ENCODE measurements around the gene TMIGD1. TPM values are rescaled to one million over a fixed set of nuclear protein-coding genes. Genes with fewer than 3 reads are reported as not detected.

Gene TMIGD1
- total and polyA plus RNA-seq, 2 of the 13 experiments (the other 11 are each of a cell fraction or from before 2014, with no cell fraction given) = not detected

DNA sequence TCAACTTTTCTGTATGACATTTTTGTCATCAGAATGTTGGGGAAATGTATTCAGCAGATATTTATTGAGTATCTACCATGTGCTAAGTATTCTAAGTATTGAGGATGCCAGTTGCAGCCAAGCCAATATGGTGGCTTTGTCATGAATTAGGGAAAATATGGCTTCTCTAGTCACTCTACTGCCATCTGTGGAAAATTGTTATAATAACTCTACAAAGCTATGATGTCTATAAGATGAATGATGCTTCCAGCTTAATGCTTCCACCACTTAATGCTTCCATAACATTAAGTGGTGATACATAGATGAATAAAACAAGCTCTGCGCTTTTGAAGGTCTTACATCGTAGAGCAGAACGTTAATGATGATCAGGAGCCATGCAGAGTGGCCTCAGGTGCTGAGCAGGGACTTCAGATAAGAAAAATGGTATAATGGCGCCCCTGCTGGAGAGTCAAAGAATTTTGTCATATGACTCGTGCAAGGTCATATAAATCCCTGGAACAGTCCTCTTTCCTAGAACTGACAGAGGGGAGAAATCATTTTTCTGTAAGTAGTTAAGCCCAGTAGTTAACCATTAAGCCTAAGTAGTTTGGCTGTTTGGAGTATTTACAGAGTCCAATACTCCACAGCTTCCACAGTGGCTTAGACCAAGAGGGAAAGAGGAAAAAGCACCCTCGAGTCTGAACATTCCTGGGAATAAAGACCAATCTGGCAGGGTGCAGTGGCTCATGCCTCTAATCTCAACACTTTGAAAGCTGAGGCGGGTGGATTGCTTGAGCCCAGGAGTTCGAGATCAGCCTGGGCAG, 2.7 kb upstream of the TMIGD1 start (continued):
- TF ChIP-seq TBP (CRISPR knock-in tag; IDR thresholded peaks at IDR 0.05) (no peak), PRMT3 (CRISPR knock-in tag; IDR thresholded peaks at IDR 0.05; ENCODE audit: borderline replicate concordance, low read depth) (no peak), ZNF468 (CRISPR knock-in tag; IDR thresholded peaks at IDR 0.05) (no peak), CC2D1A (CRISPR knock-in tag; IDR thresholded peaks at IDR 0.05) (no peak), MAZ (IDR thresholded peaks at IDR 0.05; ENCODE audit: borderline replicate concordance, low read depth, low read length) (no peak), MAZ (CRISPR knock-in tag; IDR thresholded peaks at IDR 0.05; ENCODE audit: low read depth) (0 out of 2 replicates have a peak, but pooled peaks have one; percentile 52), ZFX (CRISPR knock-in tag; IDR thresholded peaks at IDR 0.05; ENCODE audit: low read depth) (no peak), PCBP2 (optimal IDR thresholded peaks at IDR 0.05; ENCODE audit: low read depth, low read length, poor library complexity, severe bottlenecking) (no peak), ZNF484 (CRISPR knock-in tag; IDR thresholded peaks at IDR 0.05; ENCODE audit: borderline replicate concordance, low read depth) (no peak), POLR2A (IDR thresholded peaks at IDR 0.05; ENCODE audit: insufficient read depth in 1 of 2, low read depth in 2 of 2, low read length in 2 of 2) (peak; percentile 60 to 76), ZIK1 (CRISPR knock-in tag; IDR thresholded peaks at IDR 0.05; ENCODE audit: borderline replicate concordance, low read depth) (no peak), DNMT1 (CRISPR knock-in tag; IDR thresholded peaks at IDR 0.05) (no peak), TAF15 (IDR thresholded peaks at IDR 0.05; ENCODE audit: low read depth, low read length, poor library complexity, severe bottlenecking) (no peak), NR2F6 (IDR thresholded peaks at IDR 0.05) (peak; percentile 48; the same call in 1 of the 2 replicates), NR2F6 (CRISPR knock-in tag; IDR thresholded peaks at IDR 0.05) (peak; percentile 57), RCOR2 (CRISPR knock-in tag; IDR thresholded peaks at IDR 0.05) (peak; percentile 40; the same call in 1 of the 2 replicates), ZNF879 (CRISPR knock-in tag; IDR thresholded peaks at IDR 0.05) (no peak), ZMYM2 (CRISPR knock-in tag; IDR thresholded peaks at IDR 0.05) (no peak), KLF12 (CRISPR knock-in tag; IDR thresholded peaks at IDR 0.05; ENCODE audit: borderline replicate concordance) (0 out of 2 replicates have a peak, but pooled peaks have one; percentile 27), ATM (IDR thresholded peaks at IDR 0.05; ENCODE audit: borderline replicate concordance) (no peak)
- TF ChIP-seq, protein P1, sequence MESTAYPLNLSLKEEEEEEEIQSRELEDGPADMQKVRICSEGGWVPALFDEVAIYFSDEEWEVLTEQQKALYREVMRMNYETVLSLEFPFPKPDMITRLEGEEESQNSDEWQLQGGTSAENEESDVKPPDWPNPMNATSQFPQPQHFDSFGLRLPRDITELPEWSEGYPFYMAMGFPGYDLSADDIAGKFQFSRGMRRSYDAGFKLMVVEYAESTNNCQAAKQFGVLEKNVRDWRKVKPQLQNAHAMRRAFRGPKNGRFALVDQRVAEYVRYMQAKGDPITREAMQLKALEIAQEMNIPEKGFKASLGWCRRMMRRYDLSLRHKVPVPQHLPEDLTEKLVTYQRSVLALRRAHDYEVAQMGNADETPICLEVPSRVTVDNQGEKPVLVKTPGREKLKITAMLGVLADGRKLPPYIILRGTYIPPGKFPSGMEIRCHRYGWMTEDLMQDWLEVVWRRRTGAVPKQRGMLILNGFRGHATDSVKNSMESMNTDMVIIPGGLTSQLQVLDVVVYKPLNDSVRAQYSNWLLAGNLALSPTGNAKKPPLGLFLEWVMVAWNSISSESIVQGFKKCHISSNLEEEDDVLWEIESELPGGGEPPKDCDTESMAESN (CRISPR knock-in tag; conservative IDR thresholded peaks at IDR 0.05) = no peak
- TF ChIP-seq, protein P2, sequence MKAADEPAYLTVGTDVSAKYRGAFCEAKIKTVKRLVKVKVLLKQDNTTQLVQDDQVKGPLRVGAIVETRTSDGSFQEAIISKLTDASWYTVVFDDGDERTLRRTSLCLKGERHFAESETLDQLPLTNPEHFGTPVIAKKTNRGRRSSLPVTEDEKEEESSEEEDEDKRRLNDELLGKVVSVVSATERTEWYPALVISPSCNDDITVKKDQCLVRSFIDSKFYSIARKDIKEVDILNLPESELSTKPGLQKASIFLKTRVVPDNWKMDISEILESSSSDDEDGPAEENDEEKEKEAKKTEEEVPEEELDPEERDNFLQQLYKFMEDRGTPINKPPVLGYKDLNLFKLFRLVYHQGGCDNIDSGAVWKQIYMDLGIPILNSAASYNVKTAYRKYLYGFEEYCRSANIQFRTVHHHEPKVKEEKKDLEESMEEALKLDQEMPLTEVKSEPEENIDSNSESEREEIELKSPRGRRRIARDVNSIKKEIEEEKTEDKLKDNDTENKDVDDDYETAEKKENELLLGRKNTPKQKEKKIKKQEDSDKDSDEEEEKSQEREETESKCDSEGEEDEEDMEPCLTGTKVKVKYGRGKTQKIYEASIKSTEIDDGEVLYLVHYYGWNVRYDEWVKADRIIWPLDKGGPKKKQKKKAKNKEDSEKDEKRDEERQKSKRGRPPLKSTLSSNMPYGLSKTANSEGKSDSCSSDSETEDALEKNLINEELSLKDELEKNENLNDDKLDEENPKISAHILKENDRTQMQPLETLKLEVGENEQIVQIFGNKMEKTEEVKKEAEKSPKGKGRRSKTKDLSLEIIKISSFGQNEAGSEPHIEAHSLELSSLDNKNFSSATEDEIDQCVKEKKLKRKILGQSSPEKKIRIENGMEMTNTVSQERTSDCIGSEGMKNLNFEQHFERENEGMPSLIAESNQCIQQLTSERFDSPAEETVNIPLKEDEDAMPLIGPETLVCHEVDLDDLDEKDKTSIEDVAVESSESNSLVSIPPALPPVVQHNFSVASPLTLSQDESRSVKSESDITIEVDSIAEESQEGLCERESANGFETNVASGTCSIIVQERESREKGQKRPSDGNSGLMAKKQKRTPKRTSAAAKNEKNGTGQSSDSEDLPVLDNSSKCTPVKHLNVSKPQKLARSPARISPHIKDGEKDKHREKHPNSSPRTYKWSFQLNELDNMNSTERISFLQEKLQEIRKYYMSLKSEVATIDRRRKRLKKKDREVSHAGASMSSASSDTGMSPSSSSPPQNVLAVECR (CRISPR knock-in tag; IDR thresholded peaks at IDR 0.05; ENCODE audit: borderline replicate concordance) = peak; percentile 34; the same call in 1 of the 2 replicates
- TF ChIP-seq, protein P3, sequence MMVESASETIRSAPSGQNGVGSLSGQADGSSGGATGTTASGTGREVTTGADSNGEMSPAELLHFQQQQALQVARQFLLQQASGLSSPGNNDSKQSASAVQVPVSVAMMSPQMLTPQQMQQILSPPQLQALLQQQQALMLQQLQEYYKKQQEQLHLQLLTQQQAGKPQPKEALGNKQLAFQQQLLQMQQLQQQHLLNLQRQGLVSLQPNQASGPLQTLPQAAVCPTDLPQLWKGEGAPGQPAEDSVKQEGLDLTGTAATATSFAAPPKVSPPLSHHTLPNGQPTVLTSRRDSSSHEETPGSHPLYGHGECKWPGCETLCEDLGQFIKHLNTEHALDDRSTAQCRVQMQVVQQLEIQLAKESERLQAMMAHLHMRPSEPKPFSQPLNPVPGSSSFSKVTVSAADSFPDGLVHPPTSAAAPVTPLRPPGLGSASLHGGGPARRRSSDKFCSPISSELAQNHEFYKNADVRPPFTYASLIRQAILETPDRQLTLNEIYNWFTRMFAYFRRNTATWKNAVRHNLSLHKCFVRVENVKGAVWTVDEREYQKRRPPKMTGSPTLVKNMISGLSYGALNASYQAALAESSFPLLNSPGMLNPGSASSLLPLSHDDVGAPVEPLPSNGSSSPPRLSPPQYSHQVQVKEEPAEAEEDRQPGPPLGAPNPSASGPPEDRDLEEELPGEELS (CRISPR knock-in tag; IDR thresholded peaks at IDR 0.05) = peak; percentile 32; the same call in 1 of the 2 replicates
